Neural cell (in vitro differentiated cells): ENCODE measurements around the gene FLII. TPM values are rescaled to one million over a fixed set of nuclear protein-coding genes. Genes with fewer than 3 reads are reported as not detected.

Experiments
- H2AFZ ChIP-seq: fragments of 200-600, 300-800 bp; sonication (generic), shearing (Covaris generic); 2 replicates; pipeline ENCODE4 v1.6.0; 2014; ENCODE audit warnings: low read depth, mild to moderate bottlenecking, antibody characterized with exemption, low read length, moderate library complexity
- H3F3A ChIP-seq: fragments of 200-600 bp; shearing (Covaris generic); 2 replicates; pipeline ENCODE4 v1.6.1; 2016; ENCODE audit warnings: mild to moderate bottlenecking, moderate library complexity, mixed read lengths, antibody characterized with exemption, low read length; ENCODE audit not compliant: insufficient read depth, poor library complexity, severe bottlenecking
- H3K27ac ChIP-seq: fragments of 200-600, 300-800 bp; sonication (generic), shearing (Covaris generic); 2 replicates; pipeline ENCODE4 v1.5.1; 2014; ENCODE audit warnings: mild to moderate bottlenecking, low read length, moderate library complexity
- H3K27me3 ChIP-seq: fragments of 300-800, 200-600 bp; sonication (generic), shearing (Covaris generic); 2 replicates; pipeline ENCODE4 v1.6.0; 2014; ENCODE audit warnings: mild to moderate bottlenecking, low read depth, low read length, moderate library complexity; ENCODE audit not compliant: insufficient read depth
- H3K36me3 ChIP-seq: fragments of 300-800, 200-600 bp; sonication (generic), shearing (Covaris generic); 2 replicates; pipeline ENCODE4 v1.5.1; 2014; ENCODE audit warnings: mild to moderate bottlenecking, antibody characterized with exemption, low read length, moderate library complexity; ENCODE audit not compliant: insufficient read depth
- H3K4me2 ChIP-seq: fragments of 300-800, 200-600 bp; sonication (generic), shearing (Covaris generic); 2 replicates; pipeline ENCODE4 v1.6.0; 2014; ENCODE audit warnings: mild to moderate bottlenecking, low read length
- H3K4me3 ChIP-seq: fragments of 300-800, 200-600 bp; sonication (generic), shearing (Covaris generic); 2 replicates; pipeline ENCODE4 v1.5.1; 2014; ENCODE audit warnings: mild to moderate bottlenecking, low read length, moderate library complexity
- H3K79me2 ChIP-seq: fragments of 200-600 bp; shearing (Covaris generic); replicated peaks from 2 replicates; pipeline ENCODE4 v1.6.0; 2014; ENCODE audit warnings: mild to moderate bottlenecking, low read length, moderate library complexity; ENCODE audit not compliant: insufficient read depth
- H3K9ac ChIP-seq: fragments of 300-800, 200-600 bp; sonication (generic), shearing (Covaris generic); 2 replicates; pipeline ENCODE4 v1.6.1; 2016; ENCODE audit warnings: mild to moderate bottlenecking, low read length, mixed read lengths
- H3K9me2 ChIP-seq: fragments of 200-600 bp; shearing (Covaris generic); 2 replicates; pipeline ENCODE4 v1.6.1; 2016; ENCODE audit warnings: mild to moderate bottlenecking, low read length, mixed read lengths; ENCODE audit not compliant: insufficient read depth
- H3K9me3 ChIP-seq: fragments of 200-600, 300-800 bp; sonication (generic), shearing (Covaris generic); 2 replicates; pipeline ENCODE4 v1.6.1; 2016; ENCODE audit warnings: mild to moderate bottlenecking, mixed run types, low read length, moderate library complexity, mixed read lengths
- H4K20me1 ChIP-seq: fragments of 200-600 bp; shearing (Covaris generic); 2 replicates; pipeline ENCODE4 v1.6.1; 2016; ENCODE audit warnings: mild to moderate bottlenecking, mixed run types; ENCODE audit not compliant: insufficient read depth
- CTCF ChIP-seq: fragments of 450-650 bp; IDR thresholded peaks from 2 replicates; pipeline ENCODE4 v1.5.1; 2014; ENCODE audit warnings: antibody characterized with exemption, mild to moderate bottlenecking, moderate library complexity; ENCODE audit not compliant: poor library complexity, severe bottlenecking
- EP300 ChIP-seq: fragments of 450-650 bp; conservative IDR thresholded peaks from 2 replicates; pipeline ENCODE4 v1.6.1; 2014; ENCODE audit warnings: antibody characterized with exemption, mild to moderate bottlenecking, moderate library complexity; ENCODE audit not compliant: poor library complexity, severe bottlenecking
- EZH2 ChIP-seq: fragments of 200-600, 300-800 bp; shearing (Covaris generic), sonication (generic); IDR thresholded peaks from 2 replicates; pipeline ENCODE4 v1.6.1; 2014; ENCODE audit warnings: antibody characterized with exemption, low read length, borderline replicate concordance, mild to moderate bottlenecking; ENCODE audit not compliant: insufficient read depth, poor library complexity, severe bottlenecking
- MXI1 ChIP-seq: fragments of 450-650 bp; conservative IDR thresholded peaks from 2 replicates; pipeline ENCODE4 v1.6.1; 2014; ENCODE audit warnings: antibody characterized with exemption, mild to moderate bottlenecking; ENCODE audit not compliant: poor library complexity, severe bottlenecking
- POLR2AphosphoS5 ChIP-seq: IDR thresholded peaks from 2 replicates; pipeline ENCODE4 v1.6.1; 2012
- RAD21 ChIP-seq: fragments of 450-650 bp; conservative IDR thresholded peaks from 2 replicates; pipeline ENCODE4 v1.6.1; 2014; ENCODE audit warnings: antibody characterized with exemption, mild to moderate bottlenecking, moderate library complexity
- SMC3 ChIP-seq: fragments of 450-650 bp; conservative IDR thresholded peaks from 2 replicates; pipeline ENCODE4 v1.6.1; 2014; ENCODE audit warnings: antibody characterized with exemption, mild to moderate bottlenecking, moderate library complexity; ENCODE audit not compliant: poor library complexity
- TAF1 ChIP-seq: IDR thresholded peaks from 2 replicates; pipeline ENCODE4 v1.6.1; 2012; ENCODE audit warnings: low read depth
- polyA plus RNA-seq: library from polyadenylated mRNA; depleted of rRNA; stranded (reverse); fragments of >200 nt; gene quantifications from 2 replicates; pipeline ENCODE4 v1.2.3, GENCODE V29; 2014
- TF ChIP-seq, protein P1 (sequence below): IDR thresholded peaks from 2 replicates; pipeline ENCODE4 v1.6.1; 2012; ENCODE audit warnings: borderline replicate concordance

Gene FLII
- polyA plus RNA-seq, 1 donor from 2014 or later: 93.0 TPM

GRCh38 chr17:18206962-18207361 lies 51.6 kb downstream of the FLII start:
- Histone ChIP-seq H3K79me2 (no peaks in the 10 kb centered on the region), H4K20me1 (no peaks in the 10 kb centered on the region), H3K4me3 (no peak overlapping the region), H2AFZ (no peak overlapping the region), H3K9ac (no peak overlapping the region), H3K27me3 (no peaks in the 10 kb centered on the region), H3K9me2 (no peaks in the 10 kb centered on the region), H3F3A (no peaks in the 10 kb centered on the region), H3K9me3 (no peaks in the 10 kb centered on the region), H3K4me2 (no peak overlapping the region), H3K36me3 (no peaks in the 10 kb centered on the region), H3K27ac (no peak overlapping the region)
- no peak for TF ChIP-seq EP300
- TF ChIP-seq POLR2AphosphoS5: no peak
- no peak for TF ChIP-seq TAF1
- no peak for TF ChIP-seq EZH2
- no peak for TF ChIP-seq CTCF
- TF ChIP-seq, protein P1, sequence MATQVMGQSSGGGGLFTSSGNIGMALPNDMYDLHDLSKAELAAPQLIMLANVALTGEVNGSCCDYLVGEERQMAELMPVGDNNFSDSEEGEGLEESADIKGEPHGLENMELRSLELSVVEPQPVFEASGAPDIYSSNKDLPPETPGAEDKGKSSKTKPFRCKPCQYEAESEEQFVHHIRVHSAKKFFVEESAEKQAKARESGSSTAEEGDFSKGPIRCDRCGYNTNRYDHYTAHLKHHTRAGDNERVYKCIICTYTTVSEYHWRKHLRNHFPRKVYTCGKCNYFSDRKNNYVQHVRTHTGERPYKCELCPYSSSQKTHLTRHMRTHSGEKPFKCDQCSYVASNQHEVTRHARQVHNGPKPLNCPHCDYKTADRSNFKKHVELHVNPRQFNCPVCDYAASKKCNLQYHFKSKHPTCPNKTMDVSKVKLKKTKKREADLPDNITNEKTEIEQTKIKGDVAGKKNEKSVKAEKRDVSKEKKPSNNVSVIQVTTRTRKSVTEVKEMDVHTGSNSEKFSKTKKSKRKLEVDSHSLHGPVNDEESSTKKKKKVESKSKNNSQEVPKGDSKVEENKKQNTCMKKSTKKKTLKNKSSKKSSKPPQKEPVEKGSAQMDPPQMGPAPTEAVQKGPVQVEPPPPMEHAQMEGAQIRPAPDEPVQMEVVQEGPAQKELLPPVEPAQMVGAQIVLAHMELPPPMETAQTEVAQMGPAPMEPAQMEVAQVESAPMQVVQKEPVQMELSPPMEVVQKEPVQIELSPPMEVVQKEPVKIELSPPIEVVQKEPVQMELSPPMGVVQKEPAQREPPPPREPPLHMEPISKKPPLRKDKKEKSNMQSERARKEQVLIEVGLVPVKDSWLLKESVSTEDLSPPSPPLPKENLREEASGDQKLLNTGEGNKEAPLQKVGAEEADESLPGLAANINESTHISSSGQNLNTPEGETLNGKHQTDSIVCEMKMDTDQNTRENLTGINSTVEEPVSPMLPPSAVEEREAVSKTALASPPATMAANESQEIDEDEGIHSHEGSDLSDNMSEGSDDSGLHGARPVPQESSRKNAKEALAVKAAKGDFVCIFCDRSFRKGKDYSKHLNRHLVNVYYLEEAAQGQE: no peak
- no peak for TF ChIP-seq SMC3
- TF ChIP-seq MXI1: no peak
- no peak for TF ChIP-seq RAD21

- TF ChIP-seq MXI1: no peak
- no peak for TF ChIP-seq SMC3
- no peak for TF ChIP-seq EP300
- no peak for TF ChIP-seq CTCF
- TF ChIP-seq RAD21: no peak
- no peak for TF ChIP-seq POLR2AphosphoS5
- TF ChIP-seq, protein P1: no peak
- TF ChIP-seq EZH2: no peak
- no peak for TF ChIP-seq TAF1
- H3K36me3 ChIP-seq: no peaks in the 10 kb centered on the region
Measured at GRCh38 chr17:18205861-18206260, 52.7 kb downstream of the FLII start.

More at GRCh38 chr17:18205861-18206260, 52.7 kb downstream of the FLII start:
- no peak overlapping the region for H2AFZ ChIP-seq
- H3K4me3 ChIP-seq: no peak overlapping the region
- H3K27ac ChIP-seq: no peak overlapping the region
- no peaks in the 10 kb centered on the region for H4K20me1 ChIP-seq
- no peak overlapping the region for H3K9ac ChIP-seq
- no peaks in the 10 kb centered on the region for H3K27me3 ChIP-seq
- H3F3A ChIP-seq: no peaks in the 10 kb centered on the region
- no peaks in the 10 kb centered on the region for H3K79me2 ChIP-seq
- H3K4me2 ChIP-seq: no peak overlapping the region
- no peaks in the 10 kb centered on the region for H3K9me3 ChIP-seq
- H3K9me2 ChIP-seq: no peaks in the 10 kb centered on the region
